ENCODE measurements around the gene CFAP54.
A peak's percentile ranks its signal among the peaks of the same experiment; 100 is the strongest.
"Not testable (repeated sequence)": the region's sequence is repeated elsewhere in the genome, so short reads cannot be mapped to it uniquely, and the experiment has no call there.

CFAP54 gene

GRCh38 chr12:96489392-96490056, at the start of gene CFAP54:
Gene CFAP54 (plus strand): TSS chr12:96489577. CDS start chr12:96489610, 33 bp downstream.
- DNase-seq (ENCODE audit: low spot score), result peak; percentile 94

GRCh38 chr12:96441816-96442215, 47.6 kb upstream of the CFAP54 start:
- no peak for DNase-seq (ENCODE audit: low spot score)

GRCh38 chr12:96442906-96443305, 46.5 kb upstream of the CFAP54 start:
- no peak for DNase-seq (ENCODE audit: low spot score)

- no peak for DNase-seq (ENCODE audit: low spot score)
Measured at GRCh38 chr12:96444399-96444798, 45.0 kb upstream of the CFAP54 start.

GRCh38 chr12:96445691-96446583, 43.4 kb upstream of the CFAP54 start:
- DNase-seq (ENCODE audit: low spot score), result peak; percentile 30

- DNase-seq (ENCODE audit: low spot score), result no peak
Measured at GRCh38 chr12:96447256-96447655, 42.1 kb upstream of the CFAP54 start.

- no peak for DNase-seq (ENCODE audit: low spot score)
Measured at GRCh38 chr12:96448300-96448699, 41.1 kb upstream of the CFAP54 start.

GRCh38 chr12:96452261-96452922, 37.0 kb upstream of the CFAP54 start:
- DNase-seq (ENCODE audit: low spot score), result no peak

- DNase-seq (ENCODE audit: low spot score), result no peak
Measured at GRCh38 chr12:96454396-96454795, 35.0 kb upstream of the CFAP54 start.

- DNase-seq (ENCODE audit: low spot score), result peak; percentile 38
Measured at GRCh38 chr12:96456265-96456974, 33.0 kb upstream of the CFAP54 start.

- DNase-seq (ENCODE audit: low spot score), result no peak
Measured at GRCh38 chr12:96457191-96457930, 32.0 kb upstream of the CFAP54 start.

- not testable (repeated sequence) for DNase-seq (ENCODE audit: low spot score)
Measured at GRCh38 chr12:96459281-96459680, 30.1 kb upstream of the CFAP54 start.

- no peak for DNase-seq (ENCODE audit: low spot score)
Measured at GRCh38 chr12:96462571-96463280, 26.7 kb upstream of the CFAP54 start.

GRCh38 chr12:96465896-96466295, 23.5 kb upstream of the CFAP54 start:
- DNase-seq (ENCODE audit: low spot score), result no peak

- no peak for DNase-seq (ENCODE audit: low spot score)
Measured at GRCh38 chr12:96466939-96467751, 22.2 kb upstream of the CFAP54 start.

- no peak for DNase-seq (ENCODE audit: low spot score)
Measured at GRCh38 chr12:96471368-96472050, 17.9 kb upstream of the CFAP54 start.

GRCh38 chr12:96472384-96472783, 17.0 kb upstream of the CFAP54 start:
- DNase-seq (ENCODE audit: low spot score), result no peak

GRCh38 chr12:96473394-96474093, 15.8 kb upstream of the CFAP54 start:
- no peak for DNase-seq (ENCODE audit: low spot score)

- DNase-seq (ENCODE audit: low spot score), result no peak
Measured at GRCh38 chr12:96474206-96474605, 15.2 kb upstream of the CFAP54 start.

Measured in pons (tissue), 1 donor.